HL-60 (cell line): ENCODE results near the gene OR10V1.

Experiments
- CTCF ChIP-seq: IDR thresholded peaks from one replicate; pipeline ENCODE4 v1.5.1; 2011; ENCODE audit warnings: low read length, control low read depth, inconsistent platforms; ENCODE audit not compliant: insufficient read depth
- POLR2AphosphoS5 ChIP-seq: IDR thresholded peaks from 2 replicates; pipeline ENCODE4 v1.6.1; 2012; ENCODE audit warnings: low read depth
- REST ChIP-seq: IDR thresholded peaks from 2 replicates; pipeline ENCODE4 v1.6.1; 2012; ENCODE audit warnings: low read depth; ENCODE audit not compliant: insufficient replicate concordance

DNA sequence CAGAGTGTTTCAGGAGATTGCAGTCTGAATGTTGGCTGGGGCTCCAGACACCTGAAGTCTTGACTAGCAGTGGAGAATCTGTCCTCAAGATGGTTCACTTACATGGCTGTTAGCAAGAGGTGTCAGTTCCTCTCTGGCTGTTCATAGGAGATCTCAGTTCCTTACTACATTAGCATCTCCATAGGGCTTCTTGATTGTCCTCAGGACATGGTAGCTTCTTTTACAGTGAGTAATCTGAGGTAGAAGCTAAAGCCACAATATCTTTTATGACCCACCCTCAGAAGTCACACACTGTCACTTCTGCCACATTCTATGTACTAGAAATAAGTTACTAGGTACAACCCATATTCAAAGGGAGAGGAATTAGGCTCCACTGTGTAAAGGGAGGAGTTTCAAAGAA is 34.3 kb downstream of the OR10V1 start:
- TF ChIP-seq CTCF, result no peak
- TF ChIP-seq POLR2AphosphoS5, result no peak
- no peak for TF ChIP-seq REST
